Immature natural killer cell (primary cell): ENCODE data around the gene CDCA5. TPM values are rescaled to one million over a fixed set of nuclear protein-coding genes. Genes with fewer than 3 reads are reported as not detected.

ENCODE experiments used
- DNase-seq, 3 donors: peaks; one replicate each; pipeline ENCODE4 v3.0.0; 2022; ENCODE audit warnings: mixed read lengths in 1 of 3
- H3K27ac Mint-ChIP-seq, 6 donors: one replicate each; pipeline ENCODE4 v1.8.0; 2020; ENCODE audit warnings: mixed read lengths in 6 of 6, mild to moderate bottlenecking in 5 of 6, inconsistent platforms in 4 of 6, moderate library complexity in 3 of 6
- H3K27me3 Mint-ChIP-seq, 3 donors: one replicate each; pipeline ENCODE4 v1.8.0; 2020 to 2021; ENCODE audit warnings: low read depth in 3 of 3, mild to moderate bottlenecking in 3 of 3, mixed read lengths in 3 of 3, moderate library complexity in 3 of 3, inconsistent platforms in 1 of 3
- H3K36me3 Mint-ChIP-seq, 3 donors: one replicate each; pipeline ENCODE4 v1.8.0; 2020; ENCODE audit warnings: mixed read lengths in 3 of 3, inconsistent platforms in 2 of 3, mild to moderate bottlenecking in 2 of 3
- H3K4me1 Mint-ChIP-seq, 2 donors: one replicate each; pipeline ENCODE4 v1.8.0; 2020; ENCODE audit warnings: inconsistent platforms in 2 of 2, mild to moderate bottlenecking in 2 of 2, mixed read lengths in 2 of 2, moderate library complexity in 1 of 2
- H3K4me3 Mint-ChIP-seq, 5 donors: one replicate each; pipeline ENCODE4 v1.8.0; 2020; ENCODE audit warnings: mild to moderate bottlenecking in 5 of 5, mixed read lengths in 5 of 5, inconsistent platforms in 3 of 5, moderate library complexity in 3 of 5
- H3K9me3 Mint-ChIP-seq, 6 donors: one replicate each; pipeline ENCODE4 v1.8.0; 2020; ENCODE audit warnings: mild to moderate bottlenecking in 6 of 6, mixed read lengths in 6 of 6, inconsistent platforms in 4 of 6, moderate library complexity in 3 of 6
- polyA plus RNA-seq, 3 donors: library from polyadenylated mRNA; unstranded; fragments of 300-500 nt; fragmentation: Illumina TruSeq; gene quantifications; one replicate each; pipeline ENCODE4 v1.2.3, GENCODE V29; 2021

CDCA5 gene
- polyA plus RNA-seq, 3 donors from 2014 or later: 1.8 to 2.9 (median 2.4) TPM

DNA sequence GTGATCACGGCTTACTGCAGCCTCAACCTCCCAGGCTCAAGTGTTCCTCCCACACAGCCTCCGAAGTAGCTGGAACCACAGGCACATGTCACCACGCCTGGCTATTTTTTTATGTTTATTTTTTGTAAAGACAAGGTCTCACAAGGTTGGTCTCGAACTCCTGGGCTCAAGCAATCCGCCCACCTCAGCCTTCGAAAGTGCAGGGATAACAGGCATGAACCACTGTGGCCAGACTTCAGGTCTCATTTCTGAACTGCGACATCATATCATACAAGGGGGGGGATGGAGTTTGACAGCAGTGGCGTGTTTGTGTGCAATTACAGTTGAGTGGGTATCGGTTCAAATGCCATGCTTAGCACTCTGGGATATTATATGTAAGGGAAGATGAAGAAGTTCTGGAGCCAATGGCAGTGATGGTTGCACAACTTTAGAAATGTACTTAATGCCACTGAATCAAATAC is 32.4 kb downstream of the CDCA5 start:
- peaks cover 19 to 20% of the 10 kb centered on the region in 2 donors for H3K4me1 Mint-ChIP-seq
- peaks cover 3 to 7% (median 4%) of the 10 kb centered on the region in 3 donors for H3K27me3 Mint-ChIP-seq
- no peaks in the 10 kb centered on the region for H3K9me3 Mint-ChIP-seq
- no peak for DNase-seq
- H3K27ac Mint-ChIP-seq: no peak overlapping the region
- no peaks in the 10 kb centered on the region for H3K36me3 Mint-ChIP-seq
- no peak overlapping the region for H3K4me3 Mint-ChIP-seq

DNA sequence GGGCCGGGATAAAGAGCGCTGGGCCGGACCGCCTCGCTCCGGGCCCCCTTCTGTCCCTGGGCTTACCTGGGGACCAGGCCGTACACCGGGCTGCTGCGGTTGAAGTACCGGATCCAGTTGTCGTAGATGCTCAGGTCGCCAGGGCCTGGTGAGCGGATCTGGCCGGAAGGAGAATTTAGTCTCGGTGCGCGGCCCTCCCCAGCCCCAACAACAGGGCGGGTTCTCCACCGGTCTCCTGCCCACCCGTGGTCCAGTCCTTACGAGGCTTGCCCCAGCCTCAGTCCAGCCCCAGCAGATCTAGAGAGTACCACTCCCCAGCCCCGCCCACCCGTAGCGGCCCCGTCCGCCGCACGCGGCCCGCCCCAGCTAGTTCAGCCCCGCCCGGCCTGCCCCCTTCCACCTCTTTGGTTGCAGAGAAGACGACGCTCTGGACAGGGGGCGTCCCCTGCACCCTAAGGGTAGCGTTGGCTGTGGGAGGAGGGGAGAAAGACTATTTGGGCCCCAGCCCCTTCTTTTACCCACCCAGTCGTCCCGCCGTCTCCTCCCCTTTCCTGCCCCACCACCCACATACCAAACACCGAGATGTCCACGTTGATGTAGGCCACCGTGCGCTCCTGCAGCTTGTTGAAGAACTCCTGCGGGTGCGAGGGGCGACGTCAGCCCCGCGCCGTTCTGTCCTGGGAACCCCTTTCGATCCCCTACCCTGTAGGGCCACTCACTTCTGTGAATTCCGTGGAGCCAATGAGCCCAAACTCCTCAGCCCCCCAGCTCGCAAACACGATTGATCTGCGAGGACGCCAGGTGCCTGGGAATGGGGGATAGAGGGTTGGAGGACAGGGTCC is 36.0 kb downstream of the CDCA5 start:
- Mint-ChIP-seq H3K27ac (peak overlapping the region; percentile 68 to 94 (median 88)), H3K4me1 (peaks cover 22 to 24% of the 10 kb centered on the region in 2 donors), H3K4me3 (peak overlapping the region; percentile 85 to 98 (median 96)), H3K36me3 (peaks cover 0 to 4% (median 0%) of the 10 kb centered on the region in 3 donors), H3K27me3 (peaks cover 0 to 6% (median 3%) of the 10 kb centered on the region in 3 donors), H3K9me3 (no peaks in the 10 kb centered on the region)
- peak; percentile 25 to 36 (median 33) for DNase-seq

DNA sequence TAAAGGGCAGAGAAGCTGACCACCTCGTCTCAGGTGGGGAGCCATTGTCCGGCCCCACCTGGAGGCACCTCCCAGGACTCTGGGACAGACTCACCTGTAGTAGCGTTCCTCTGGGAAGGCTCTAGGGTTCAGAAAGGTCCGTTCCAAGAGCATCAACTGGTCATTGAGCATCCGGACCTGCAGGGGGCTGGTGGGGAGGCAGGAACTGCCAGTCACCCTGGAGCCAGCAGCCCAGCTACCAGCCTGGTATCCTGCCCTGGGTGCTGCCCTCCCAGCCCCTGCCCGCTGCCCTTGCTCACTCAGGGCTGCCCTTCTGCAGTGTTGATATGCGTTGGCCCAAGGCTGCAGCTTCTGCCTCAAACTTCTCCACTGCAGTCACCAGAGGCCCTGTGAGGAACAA is 38.1 kb downstream of the CDCA5 start:
- Mint-ChIP-seq H3K27me3 (peaks cover 0 to 6% (median 3%) of the 10 kb centered on the region in 3 donors), H3K36me3 (peaks cover 0 to 4% (median 0%) of the 10 kb centered on the region in 3 donors), H3K4me3 (no peak overlapping the region), H3K27ac (no peak overlapping the region), H3K4me1 (peaks cover 33 to 34% of the 10 kb centered on the region in 2 donors), H3K9me3 (no peaks in the 10 kb centered on the region)
- DNase-seq: no peak

DNA sequence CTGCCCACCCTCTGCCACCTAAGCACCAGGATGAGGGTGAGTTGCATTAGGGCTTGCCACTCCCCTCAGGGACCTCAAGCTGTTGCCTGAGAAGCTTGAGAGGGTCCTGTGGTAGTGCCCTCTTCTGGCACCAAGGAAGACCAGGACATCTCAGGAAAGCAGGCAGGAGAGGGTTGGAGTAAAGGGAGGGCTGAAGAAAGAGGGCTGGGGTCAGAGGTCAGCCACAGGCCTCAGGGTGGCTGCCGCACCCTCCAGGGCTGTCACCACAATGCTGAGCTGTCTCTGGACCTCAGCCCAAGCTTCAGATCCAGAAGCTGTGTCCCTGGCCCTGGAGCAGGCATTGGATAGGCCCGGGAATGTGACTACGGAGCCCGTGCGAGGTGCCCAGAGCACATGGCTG is 38.8 kb downstream of the CDCA5 start:
- Mint-ChIP-seq H3K4me3 (no peak overlapping the region), H3K27ac (no peak overlapping the region), H3K4me1 (peaks cover 37 to 38% of the 10 kb centered on the region in 2 donors), H3K9me3 (no peaks in the 10 kb centered on the region), H3K27me3 (peaks cover 0 to 6% (median 3%) of the 10 kb centered on the region in 3 donors), H3K36me3 (peaks cover 0 to 4% (median 0%) of the 10 kb centered on the region in 3 donors)
- no peak for DNase-seq

DNA sequence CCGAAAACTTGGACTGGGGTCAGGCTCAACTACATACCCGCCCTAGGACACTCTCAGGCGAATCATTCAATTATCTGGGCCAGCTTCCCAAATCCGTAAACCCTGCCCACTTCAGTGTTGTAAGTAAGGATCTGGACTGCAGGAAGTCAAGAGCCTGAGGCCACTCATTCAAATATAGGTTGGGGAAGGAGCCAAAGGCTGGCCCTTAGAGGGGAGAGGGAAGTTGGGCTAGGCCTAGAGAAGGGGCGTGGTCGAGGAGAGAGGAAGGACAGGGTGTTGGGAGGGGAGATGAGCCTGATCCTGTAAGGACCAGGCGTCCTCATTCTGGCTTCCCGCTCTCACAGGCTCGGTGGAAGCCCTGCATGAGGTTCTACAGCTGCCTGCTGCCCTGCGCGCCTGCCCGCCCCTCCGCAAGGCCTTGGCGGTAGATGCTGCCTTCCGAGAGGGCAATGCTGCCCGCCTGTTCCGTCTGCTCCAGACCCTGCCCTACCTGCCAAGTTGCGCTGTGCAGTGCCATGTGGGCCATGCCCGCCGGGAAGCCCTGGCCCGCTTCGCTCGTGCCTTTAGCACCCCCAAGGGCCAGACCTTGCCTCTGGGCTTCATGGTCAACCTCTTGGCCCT is 39.8 kb downstream of the CDCA5 start:
- H3K27me3 Mint-ChIP-seq: peaks cover 0 to 9% (median 4%) of the 10 kb centered on the region in 3 donors
- peaks cover 0 to 4% (median 0%) of the 10 kb centered on the region in 3 donors for H3K36me3 Mint-ChIP-seq
- no peak overlapping the region for H3K27ac Mint-ChIP-seq
- H3K4me1 Mint-ChIP-seq: peaks cover 37 to 38% of the 10 kb centered on the region in 2 donors
- DNase-seq: no peak
- peak overlapping the region in 2 of 5 donors; percentile 32 to 36 for H3K4me3 Mint-ChIP-seq
- H3K9me3 Mint-ChIP-seq: no peaks in the 10 kb centered on the region

DNA sequence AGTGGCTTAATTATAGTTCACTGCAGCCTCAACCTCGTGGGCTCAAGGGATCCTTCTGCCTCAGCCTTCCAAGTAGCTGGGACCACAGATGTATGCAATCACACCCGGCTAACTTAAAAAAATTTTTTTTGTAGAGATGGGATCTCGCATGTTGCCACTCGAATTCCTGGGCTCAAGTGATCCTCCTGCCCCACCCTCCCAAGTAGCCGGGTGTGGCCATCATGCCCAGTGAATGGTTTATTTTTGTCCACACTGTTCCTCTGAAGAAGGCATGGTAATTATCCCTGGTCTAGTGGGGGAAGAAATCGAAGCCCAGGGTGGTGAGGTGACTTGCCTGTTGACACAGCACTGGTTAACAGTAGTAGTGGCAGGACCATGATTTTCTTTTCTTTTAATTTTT is 40.9 kb downstream of the CDCA5 start:
- H3K4me1 Mint-ChIP-seq: peaks cover 32 to 33% of the 10 kb centered on the region in 2 donors
- peaks cover 0 to 4% (median 2%) of the 10 kb centered on the region in 3 donors for H3K36me3 Mint-ChIP-seq
- no peak overlapping the region for H3K27ac Mint-ChIP-seq
- H3K9me3 Mint-ChIP-seq: no peaks in the 10 kb centered on the region
- peak overlapping the region; percentile 74 to 90 (median 84) for H3K4me3 Mint-ChIP-seq
- DNase-seq: no peak
- peaks cover 0 to 11% (median 4%) of the 10 kb centered on the region in 3 donors for H3K27me3 Mint-ChIP-seq

DNA sequence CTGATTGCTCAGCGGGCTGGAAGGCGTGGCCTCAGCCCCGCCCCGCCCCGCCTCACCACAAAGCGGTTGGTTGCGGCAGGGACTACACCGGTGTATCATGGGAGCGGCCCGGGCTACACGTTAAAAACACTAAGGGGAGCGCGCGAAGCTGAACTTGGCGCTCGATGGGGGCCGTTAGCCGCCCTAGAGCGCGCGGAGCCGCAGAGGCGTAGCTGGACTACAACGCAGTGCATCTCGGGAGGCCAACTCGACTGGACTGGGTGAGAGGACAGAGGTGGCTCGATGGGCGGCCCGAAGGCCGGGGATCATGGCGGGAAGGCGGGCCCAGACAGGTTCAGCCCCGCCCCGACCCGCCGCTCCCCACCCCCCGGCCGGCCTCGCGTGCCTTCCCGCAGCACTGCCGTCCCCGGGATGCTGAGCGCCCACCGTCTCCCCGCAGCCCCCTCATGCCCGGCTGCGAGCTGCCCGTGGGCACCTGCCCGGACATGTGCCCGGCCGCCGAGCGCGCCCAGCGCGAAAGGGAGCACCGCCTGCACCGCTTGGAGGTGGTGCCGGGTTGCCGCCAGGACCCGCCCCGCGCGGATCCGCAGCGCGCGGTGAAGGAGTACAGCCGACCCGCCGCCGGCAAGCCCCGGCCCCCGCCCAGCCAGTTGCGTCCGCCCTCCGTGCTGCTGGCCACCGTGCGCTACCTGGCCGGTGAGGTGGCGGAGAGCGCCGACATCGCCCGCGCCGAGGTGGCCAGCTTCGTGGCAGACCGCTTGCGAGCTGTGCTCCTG is 42.8 kb downstream of the CDCA5 start, which contains the start of gene SAC3D1:
SAC3D1 (plus strand) TSS at position 364 of the 776 bp plus-strand sequence; CDS start at position 447, 83 bp downstream.
- peaks cover 14 to 16% of the 10 kb centered on the region in 2 donors for H3K4me1 Mint-ChIP-seq
- peak within 1 kb of the TSS; percentile 90 to 95 (median 92) for H3K4me3 Mint-ChIP-seq
- peak; percentile 83 to 87 (median 87) for DNase-seq
- peaks cover 0 to 7% (median 1%) of the 10 kb centered on the region in 3 donors for H3K27me3 Mint-ChIP-seq
- H3K27ac Mint-ChIP-seq: peak within 1 kb of the TSS; percentile 67 to 93 (median 89)
- peaks cover 0 to 5% (median 4%) of the 10 kb centered on the region in 3 donors for H3K36me3 Mint-ChIP-seq
- H3K9me3 Mint-ChIP-seq: no peaks in the 10 kb centered on the region

DNA sequence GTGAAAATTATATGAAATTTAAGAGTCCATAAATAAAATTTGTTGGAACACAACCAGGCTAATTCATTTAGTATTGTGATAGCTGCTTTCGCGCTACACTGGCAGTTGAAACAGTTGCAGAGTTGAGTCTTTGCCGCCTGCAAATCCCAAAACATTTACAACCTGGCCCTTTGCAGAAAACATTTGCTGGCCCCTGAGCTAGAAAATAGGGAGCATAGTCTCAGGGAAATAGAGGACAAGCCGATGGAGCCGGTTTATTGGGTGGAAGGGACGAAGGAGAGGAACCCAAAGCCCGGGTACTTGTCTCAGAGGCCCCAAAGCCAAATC is 43.4 kb downstream of the CDCA5 start:
- Mint-ChIP-seq H3K36me3 (peaks cover 0 to 5% (median 4%) of the 10 kb centered on the region in 3 donors), H3K4me1 (peaks cover 13 to 16% of the 10 kb centered on the region in 2 donors), H3K9me3 (no peaks in the 10 kb centered on the region), H3K4me3 (peak overlapping the region; percentile 90 to 95 (median 92)), H3K27ac (peak overlapping the region; percentile 67 to 93 (median 89)), H3K27me3 (peaks cover 0 to 7% (median 1%) of the 10 kb centered on the region in 3 donors)
- DNase-seq: no peak

DNA sequence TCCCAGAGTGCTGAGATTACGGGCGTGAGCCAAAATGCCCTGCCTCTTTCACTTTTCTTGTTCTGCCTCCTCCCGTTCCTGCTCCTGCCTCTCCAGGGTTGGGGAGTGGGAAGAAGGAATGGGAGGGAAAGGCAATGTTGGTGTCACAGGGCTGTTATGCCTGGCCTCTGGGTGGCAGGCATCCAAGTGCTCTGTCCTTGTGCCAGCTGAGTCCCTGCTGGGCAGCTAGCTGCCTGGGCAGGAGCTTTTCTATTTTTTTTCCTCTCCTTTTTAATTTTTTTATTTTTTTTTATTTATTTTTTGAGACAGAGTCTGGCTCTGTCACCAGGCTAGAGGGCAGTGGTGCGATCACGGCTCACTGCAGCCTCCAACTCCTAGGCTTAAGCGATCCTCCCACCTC is 46.9 kb downstream of the CDCA5 start:
- DNase-seq: no peak
- H3K9me3 Mint-ChIP-seq: no peaks in the 10 kb centered on the region
- peaks cover 7 to 10% of the 10 kb centered on the region in 2 donors for H3K4me1 Mint-ChIP-seq
- H3K27ac Mint-ChIP-seq: no peak overlapping the region
- peaks cover 0 to 10% (median 3%) of the 10 kb centered on the region in 3 donors for H3K36me3 Mint-ChIP-seq
- H3K4me3 Mint-ChIP-seq: no peak overlapping the region
- H3K27me3 Mint-ChIP-seq: peaks cover 0 to 5% (median 1%) of the 10 kb centered on the region in 3 donors

DNA sequence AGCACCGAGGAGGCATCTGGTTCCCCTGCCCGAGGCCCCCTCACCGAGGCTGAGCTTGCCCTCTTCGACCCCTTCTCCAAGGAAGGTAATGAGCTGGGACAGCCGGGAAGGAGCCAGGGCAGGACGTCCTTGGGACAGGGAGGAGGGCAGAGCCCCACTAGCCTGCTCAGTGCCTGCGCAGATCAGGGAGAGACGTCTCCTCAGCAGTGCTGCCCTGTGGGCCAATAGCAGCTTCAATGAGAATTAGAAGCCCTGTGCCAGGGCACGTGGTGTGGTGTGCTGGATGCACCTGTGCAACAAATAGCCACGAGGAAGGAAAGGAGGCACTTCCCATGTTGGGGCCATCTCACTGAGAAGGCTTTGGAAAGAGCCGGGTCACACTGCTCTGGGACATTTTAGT is 48.3 kb downstream of the CDCA5 start:
- DNase-seq: no peak
- no peak overlapping the region for H3K27ac Mint-ChIP-seq
- peaks cover 0 to 10% (median 3%) of the 10 kb centered on the region in 3 donors for H3K36me3 Mint-ChIP-seq
- peaks cover 0 to 5% (median 1%) of the 10 kb centered on the region in 3 donors for H3K27me3 Mint-ChIP-seq
- H3K9me3 Mint-ChIP-seq: no peaks in the 10 kb centered on the region
- no peak overlapping the region for H3K4me3 Mint-ChIP-seq
- H3K4me1 Mint-ChIP-seq: peaks cover 1 to 3% of the 10 kb centered on the region in 2 donors

DNA sequence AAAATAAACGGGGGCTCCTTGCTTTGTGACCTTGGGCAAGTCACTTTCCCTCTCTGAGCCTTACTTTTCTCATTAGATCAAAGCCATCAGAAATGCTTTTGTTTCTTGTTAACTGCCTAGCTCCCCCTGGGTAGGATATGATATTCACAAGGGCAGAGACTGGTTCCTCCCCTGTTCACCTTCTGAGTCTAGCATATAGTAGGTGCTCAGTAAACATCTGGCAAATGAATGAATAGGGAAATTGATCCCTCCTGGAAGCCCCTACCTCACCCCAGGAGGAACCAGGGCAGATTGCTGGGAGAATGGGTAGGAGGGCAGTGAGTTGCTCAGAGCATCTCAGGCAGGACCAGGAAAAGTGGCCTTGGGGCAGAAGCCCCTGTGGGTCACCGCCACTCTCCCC is 49.4 kb downstream of the CDCA5 start:
- Mint-ChIP-seq H3K9me3 (no peaks in the 10 kb centered on the region), H3K4me3 (no peak overlapping the region), H3K4me1 (no peaks in the 10 kb centered on the region), H3K27me3 (peaks cover 0 to 2% (median 0%) of the 10 kb centered on the region in 3 donors), H3K36me3 (peaks cover 0 to 10% (median 3%) of the 10 kb centered on the region in 3 donors), H3K27ac (no peak overlapping the region)
- no peak for DNase-seq

DNA sequence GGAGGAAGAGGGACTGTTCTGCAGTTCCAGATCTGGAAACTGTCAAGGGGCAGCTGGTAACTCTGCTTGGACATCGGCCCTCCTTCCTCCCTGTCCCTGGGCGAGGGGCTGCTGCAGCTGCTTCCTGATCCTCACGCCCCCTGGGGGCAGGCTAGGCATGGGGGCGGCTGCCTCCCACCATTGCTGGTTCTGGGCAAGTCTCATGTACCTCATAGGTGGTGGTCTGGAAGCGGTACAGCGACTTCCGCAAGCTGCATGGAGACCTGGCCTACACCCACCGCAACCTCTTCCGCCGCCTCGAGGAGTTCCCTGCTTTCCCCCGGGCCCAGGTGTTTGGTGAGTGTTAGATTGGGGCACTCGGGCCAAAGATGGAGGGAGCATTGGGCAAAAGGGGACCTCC is 51.6 kb downstream of the CDCA5 start:
- Mint-ChIP-seq H3K9me3 (no peaks in the 10 kb centered on the region), H3K4me1 (peaks cover 10 to 21% of the 10 kb centered on the region in 2 donors), H3K4me3 (no peak overlapping the region), H3K36me3 (peaks cover 0 to 4% (median 3%) of the 10 kb centered on the region in 3 donors), H3K27me3 (peaks cover 0 to 3% (median 0%) of the 10 kb centered on the region in 3 donors), H3K27ac (no peak overlapping the region)
- DNase-seq: no peak
